ENCODE results near the gene BEND7. TPM values are rescaled to one million over a fixed set of nuclear protein-coding genes. Genes with fewer than 3 reads are reported as not detected.

The BEND7 gene
- total RNA-seq, 1 experiment from 2014 or later, result 14.8 TPM

GRCh38 chr10:13402021-13402420, 126.8 kb downstream of the BEND7 start:
- CTCF ChIA-PET, result no interaction called here
- H3K27ac ChIP-seq (ENCODE audit: low read depth, low read length, poor library complexity, severe bottlenecking), result no peak overlapping the region
- H3K4me3 ChIP-seq (ENCODE audit: low read depth, low read length, poor library complexity, severe bottlenecking), result no peak overlapping the region
- peaks cover 6% of the 10 kb centered on the region for H3K9me3 ChIP-seq (ENCODE audit: low read depth, low read length, poor library complexity, severe bottlenecking)
- H3K27me3 ChIP-seq (replicated peaks; ENCODE audit: insufficient read depth, low read depth, low read length, poor library complexity), result no peaks in the 10 kb centered on the region
- no peaks in the 10 kb centered on the region for H3K36me3 ChIP-seq (ENCODE audit: insufficient read depth, low read length, poor library complexity, severe bottlenecking)
- H3K4me1 ChIP-seq (ENCODE audit: insufficient read depth, low read length, poor library complexity, severe bottlenecking), result no peaks in the 10 kb centered on the region
- POLR2A ChIA-PET (ENCODE audit: low non-redundant PET), result no interaction called here
- intact Hi-C loops (cut with micrococcal nuclease; ENCODE audit: unreplicated experiment), result no loop called here
- no TSS peak for BruUV-seq (replicated peaks)
- DNase-seq (ENCODE audit: low spot score), result no peak
- TF ChIP-seq CTCF (conservative IDR thresholded peaks at IDR 0.05; ENCODE audit: low read depth, low read length) (no peak), EZH2 (IDR thresholded peaks at IDR 0.05; ENCODE audit: borderline replicate concordance, low read depth, low read length, poor library complexity, severe bottlenecking) (no peak)

- no peaks in the 10 kb centered on the region for H3K36me3 ChIP-seq (ENCODE audit: insufficient read depth, low read length, poor library complexity, severe bottlenecking)
- no peak overlapping the region for H3K27ac ChIP-seq (ENCODE audit: low read depth, low read length, poor library complexity, severe bottlenecking)
- no TSS peak for BruUV-seq (replicated peaks)
- no peaks in the 10 kb centered on the region for H3K4me1 ChIP-seq (ENCODE audit: insufficient read depth, low read length, poor library complexity, severe bottlenecking)
- DNase-seq (ENCODE audit: low spot score), result no peak
- H3K27me3 ChIP-seq (replicated peaks; ENCODE audit: insufficient read depth, low read depth, low read length, poor library complexity), result no peaks in the 10 kb centered on the region
- no peak for TF ChIP-seq CTCF (conservative IDR thresholded peaks at IDR 0.05; ENCODE audit: low read depth, low read length)
- no peak for TF ChIP-seq EZH2 (IDR thresholded peaks at IDR 0.05; ENCODE audit: borderline replicate concordance, low read depth, low read length, poor library complexity, severe bottlenecking)
- peaks cover 6% of the 10 kb centered on the region for H3K9me3 ChIP-seq (ENCODE audit: low read depth, low read length, poor library complexity, severe bottlenecking)
- POLR2A ChIA-PET (ENCODE audit: low non-redundant PET), result no interaction called here
- intact Hi-C loops (cut with micrococcal nuclease; ENCODE audit: unreplicated experiment), result no loop called here
- H3K4me3 ChIP-seq (ENCODE audit: low read depth, low read length, poor library complexity, severe bottlenecking), result no peak overlapping the region
- CTCF ChIA-PET, result no interaction called here
Measured at GRCh38 chr10:13401142-13401541, 127.7 kb downstream of the BEND7 start.

GRCh38 chr10:13400196-13400965, 128.4 kb downstream of the BEND7 start:
- no peak overlapping the region for H3K4me3 ChIP-seq (ENCODE audit: low read depth, low read length, poor library complexity, severe bottlenecking)
- no TSS peak for BruUV-seq (replicated peaks)
- H3K27ac ChIP-seq (ENCODE audit: low read depth, low read length, poor library complexity, severe bottlenecking), result no peak overlapping the region
- H3K4me1 ChIP-seq (ENCODE audit: insufficient read depth, low read length, poor library complexity, severe bottlenecking), result no peaks in the 10 kb centered on the region
- peaks cover 6% of the 10 kb centered on the region for H3K9me3 ChIP-seq (ENCODE audit: low read depth, low read length, poor library complexity, severe bottlenecking)
- intact Hi-C loops (cut with micrococcal nuclease; ENCODE audit: unreplicated experiment), result no loop called here
- CTCF ChIA-PET, result no interaction called here
- H3K27me3 ChIP-seq (replicated peaks; ENCODE audit: insufficient read depth, low read depth, low read length, poor library complexity), result no peaks in the 10 kb centered on the region
- TF ChIP-seq EZH2 (IDR thresholded peaks at IDR 0.05; ENCODE audit: borderline replicate concordance, low read depth, low read length, poor library complexity, severe bottlenecking) (no peak), CTCF (conservative IDR thresholded peaks at IDR 0.05; ENCODE audit: low read depth, low read length) (no peak)
- POLR2A ChIA-PET (ENCODE audit: low non-redundant PET), result no interaction called here
- H3K36me3 ChIP-seq (ENCODE audit: insufficient read depth, low read length, poor library complexity, severe bottlenecking), result no peaks in the 10 kb centered on the region
- peak; percentile 19 for DNase-seq (ENCODE audit: low spot score)
